Measurements from ENCODE around the gene RESF1. TPM values are rescaled to one million over a fixed set of nuclear protein-coding genes. Genes with fewer than 3 reads are reported as not detected.

The RESF1 gene
- total RNA-seq, 1 donor from 2014 or later: 76.1 TPM

- Histone ChIP-seq H3K4me1 (no peaks in the 10 kb centered on the region), H3K27me3 (no peaks in the 10 kb centered on the region), H3K36me3 (peaks cover 0 to 21% of the 10 kb centered on the region in 2 donors), H3K4me3 (no peak overlapping the region), H3K9me3 (no peaks in the 10 kb centered on the region), H3K27ac (no peak overlapping the region)
- DNase-seq (ENCODE audit: extremely low spot score in 2 of 2): no peak
- intact Hi-C loops (cut with DNase I): no loop called here
- TF ChIP-seq POLR2AphosphoS5 (IDR thresholded peaks at IDR 0.05; ENCODE audit: insufficient read depth in 1 of 2, low read depth in 1 of 2) (no peak), CTCF (IDR thresholded peaks at IDR 0.05) (no peak), POLR2A (IDR thresholded peaks at IDR 0.05) (no peak)
Measured at GRCh38 chr12:31991146-31991545, 31.9 kb downstream of the RESF1 start.

GRCh38 chr12:31991815-31992214 is 32.6 kb downstream of the RESF1 start:
- Histone ChIP-seq H3K4me1 (no peaks in the 10 kb centered on the region), H3K4me3 (no peak overlapping the region), H3K36me3 (peaks cover 0 to 23% of the 10 kb centered on the region in 2 donors), H3K27ac (no peak overlapping the region), H3K27me3 (no peaks in the 10 kb centered on the region), H3K9me3 (no peaks in the 10 kb centered on the region)
- TF ChIP-seq CTCF (IDR thresholded peaks at IDR 0.05) (no peak), POLR2A (IDR thresholded peaks at IDR 0.05) (no peak), POLR2AphosphoS5 (IDR thresholded peaks at IDR 0.05; ENCODE audit: insufficient read depth in 1 of 2, low read depth in 1 of 2) (no peak)
- DNase-seq (ENCODE audit: extremely low spot score in 2 of 2): no peak
- intact Hi-C loops (cut with DNase I): no loop called here

GRCh38 chr12:31999692-32000091 is 40.5 kb downstream of the RESF1 start:
- Histone ChIP-seq H3K4me1 (no peaks in the 10 kb centered on the region), H3K4me3 (no peak overlapping the region), H3K27ac (no peak overlapping the region), H3K9me3 (no peaks in the 10 kb centered on the region), H3K36me3 (peaks cover 0 to 52% of the 10 kb centered on the region in 2 donors), H3K27me3 (no peaks in the 10 kb centered on the region)
- intact Hi-C loops (cut with DNase I): no loop called here
- no peak for TF ChIP-seq POLR2AphosphoS5 (IDR thresholded peaks at IDR 0.05; ENCODE audit: insufficient read depth in 1 of 2, low read depth in 1 of 2)
- no peak for TF ChIP-seq POLR2A (IDR thresholded peaks at IDR 0.05)
- DNase-seq (ENCODE audit: extremely low spot score in 2 of 2): no peak

- intact Hi-C loops (cut with DNase I): no loop called here
- no peak for DNase-seq (ENCODE audit: extremely low spot score in 2 of 2)
- Histone ChIP-seq H3K4me3 (no peak overlapping the region), H3K27ac (no peak overlapping the region), H3K27me3 (no peaks in the 10 kb centered on the region), H3K36me3 (peaks cover 0 to 49% of the 10 kb centered on the region in 2 donors), H3K9me3 (no peaks in the 10 kb centered on the region), H3K4me1 (no peaks in the 10 kb centered on the region)
- TF ChIP-seq POLR2A (IDR thresholded peaks at IDR 0.05) (no peak), POLR2AphosphoS5 (IDR thresholded peaks at IDR 0.05; ENCODE audit: insufficient read depth in 1 of 2, low read depth in 1 of 2) (no peak), CTCF (IDR thresholded peaks at IDR 0.05) (no peak)
Measured at GRCh38 chr12:32000373-32001005, 41.3 kb downstream of the RESF1 start.

GRCh38 chr12:32002848-32003493 is 43.8 kb downstream of the RESF1 start:
- no peaks in the 10 kb centered on the region for H3K9me3 ChIP-seq
- no peaks in the 10 kb centered on the region for H3K4me1 ChIP-seq
- no peak overlapping the region for H3K27ac ChIP-seq
- DNase-seq (ENCODE audit: extremely low spot score in 2 of 2): no peak
- H3K27me3 ChIP-seq: no peaks in the 10 kb centered on the region
- no peak for TF ChIP-seq POLR2AphosphoS5 (IDR thresholded peaks at IDR 0.05; ENCODE audit: insufficient read depth in 1 of 2, low read depth in 1 of 2)
- no peak for TF ChIP-seq POLR2A (IDR thresholded peaks at IDR 0.05)
- no peak for TF ChIP-seq CTCF (IDR thresholded peaks at IDR 0.05)
- no peak overlapping the region for H3K4me3 ChIP-seq
- intact Hi-C loops (cut with DNase I): no loop called here
- H3K36me3 ChIP-seq: peaks cover 0 to 35% of the 10 kb centered on the region in 2 donors
